Neural crest cell (in vitro differentiated cells): ENCODE measurements around the gene NOTUM. TPM values are rescaled to one million over a fixed set of nuclear protein-coding genes. Genes with fewer than 3 reads are reported as not detected.

Experiments used
- DNase-seq: peaks from one replicate; pipeline ENCODE4 v3.0.0; 2021; ENCODE audit warnings: low read depth, mixed read lengths, low spot score
- H3K27ac Mint-ChIP-seq: one replicate; pipeline ENCODE4 v1.8.0; 2021; ENCODE audit warnings: mild to moderate bottlenecking, mixed read lengths; ENCODE audit not compliant: unreplicated experiment
- H3K27me3 Mint-ChIP-seq: 2 replicates; pipeline ENCODE4 v1.8.0; 2021; ENCODE audit warnings: low read depth, mild to moderate bottlenecking, mixed read lengths
- H3K36me3 Mint-ChIP-seq: 2 replicates; pipeline ENCODE4 v1.8.0; 2021; ENCODE audit warnings: low read depth, mild to moderate bottlenecking, mixed read lengths
- H3K4me1 Mint-ChIP-seq: 2 replicates; pipeline ENCODE4 v1.8.0; 2021; ENCODE audit warnings: mixed read lengths
- H3K4me3 Mint-ChIP-seq: one replicate; pipeline ENCODE4 v1.8.0; 2021; ENCODE audit warnings: mild to moderate bottlenecking, mixed read lengths
- H3K9me3 Mint-ChIP-seq: 2 replicates; pipeline ENCODE4 v1.8.0; 2021; ENCODE audit warnings: mixed read lengths
- CTCF ChIP-seq: fragments of 200-600 bp; sonication (generic); conservative IDR thresholded peaks from 2 replicates; pipeline ENCODE4 v1.5.0; 2021; ENCODE audit warnings: antibody characterized with exemption, mild to moderate bottlenecking
- total RNA-seq: library from RNA; stranded (reverse); gene quantifications from 2 replicates; pipeline ENCODE4 v1.2.1, GENCODE V29; 2021

NOTUM gene
- total RNA-seq, 1 donor from 2014 or later = 6.3 TPM

DNA sequence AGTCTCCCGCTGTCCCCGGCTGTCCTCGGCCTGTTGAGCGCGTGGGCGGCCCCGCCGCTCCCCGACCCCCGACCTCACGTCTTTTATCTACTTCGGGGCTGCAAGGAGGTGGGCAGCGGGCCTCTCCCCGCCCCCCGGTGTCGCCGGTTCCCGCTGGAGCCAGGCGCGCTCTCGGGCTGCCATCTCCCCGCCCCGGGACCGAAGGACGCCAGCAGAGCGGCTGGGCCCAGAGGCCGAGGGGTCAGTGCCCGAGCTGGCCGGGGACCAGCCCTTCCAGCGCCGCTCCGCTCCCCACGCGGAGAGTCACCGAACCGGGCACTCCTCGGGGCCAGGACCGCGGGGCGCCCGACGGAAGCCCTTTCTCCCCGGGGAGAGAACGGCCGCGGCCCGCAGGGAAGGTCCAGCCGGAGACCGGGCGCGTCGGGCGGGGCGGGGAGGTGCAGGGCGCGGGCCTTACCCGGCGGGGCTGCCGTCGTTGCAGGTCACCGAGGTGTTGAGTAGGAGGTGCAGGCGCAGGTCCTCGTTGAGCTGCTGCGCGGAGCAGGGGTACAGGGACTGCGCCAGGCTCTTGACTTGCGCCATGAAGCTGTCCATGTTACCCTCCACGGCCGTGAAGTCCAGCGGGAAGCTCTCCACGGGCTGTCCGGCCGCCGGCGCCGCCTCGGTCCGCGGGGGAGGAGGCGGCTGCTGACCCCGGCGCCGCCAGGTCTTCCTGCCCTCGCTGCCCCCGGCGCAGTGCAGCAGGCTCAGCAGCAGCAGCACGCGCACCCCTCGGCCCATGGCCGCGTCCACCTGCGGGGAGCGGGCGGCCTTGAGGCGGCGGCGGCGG, 643 bp downstream of the NOTUM start:
- DNase-seq = no peak
- Mint-ChIP-seq H3K9me3 (no peaks in the 10 kb centered on the region), H3K27ac (no peak overlapping the region), H3K36me3 (no peaks in the 10 kb centered on the region), H3K27me3 (peaks cover 54% of the 10 kb centered on the region), H3K4me3 (no peak overlapping the region), H3K4me1 (peaks cover 17% of the 10 kb centered on the region)
- TF ChIP-seq CTCF = no peak

GRCh38 chr17:81959362-81960129, 1.4 kb downstream of the NOTUM start:
- Mint-ChIP-seq H3K36me3 (no peaks in the 10 kb centered on the region), H3K4me3 (no peak overlapping the region), H3K27me3 (peaks cover 49% of the 10 kb centered on the region), H3K27ac (no peak overlapping the region), H3K9me3 (no peaks in the 10 kb centered on the region), H3K4me1 (peaks cover 11% of the 10 kb centered on the region)
- peak; percentile 59 for DNase-seq
- peak; percentile 68 for TF ChIP-seq CTCF

- Mint-ChIP-seq H3K27me3 (peaks cover 41% of the 10 kb centered on the region), H3K9me3 (no peaks in the 10 kb centered on the region), H3K36me3 (no peaks in the 10 kb centered on the region), H3K27ac (no peak overlapping the region), H3K4me3 (peak overlapping the region; percentile 70), H3K4me1 (peaks cover 8% of the 10 kb centered on the region)
- no peak for DNase-seq
- TF ChIP-seq CTCF = no peak
These were observed 2.2 kb downstream of the NOTUM start for GRCh38 chr17:81958633-81959342.

DNA sequence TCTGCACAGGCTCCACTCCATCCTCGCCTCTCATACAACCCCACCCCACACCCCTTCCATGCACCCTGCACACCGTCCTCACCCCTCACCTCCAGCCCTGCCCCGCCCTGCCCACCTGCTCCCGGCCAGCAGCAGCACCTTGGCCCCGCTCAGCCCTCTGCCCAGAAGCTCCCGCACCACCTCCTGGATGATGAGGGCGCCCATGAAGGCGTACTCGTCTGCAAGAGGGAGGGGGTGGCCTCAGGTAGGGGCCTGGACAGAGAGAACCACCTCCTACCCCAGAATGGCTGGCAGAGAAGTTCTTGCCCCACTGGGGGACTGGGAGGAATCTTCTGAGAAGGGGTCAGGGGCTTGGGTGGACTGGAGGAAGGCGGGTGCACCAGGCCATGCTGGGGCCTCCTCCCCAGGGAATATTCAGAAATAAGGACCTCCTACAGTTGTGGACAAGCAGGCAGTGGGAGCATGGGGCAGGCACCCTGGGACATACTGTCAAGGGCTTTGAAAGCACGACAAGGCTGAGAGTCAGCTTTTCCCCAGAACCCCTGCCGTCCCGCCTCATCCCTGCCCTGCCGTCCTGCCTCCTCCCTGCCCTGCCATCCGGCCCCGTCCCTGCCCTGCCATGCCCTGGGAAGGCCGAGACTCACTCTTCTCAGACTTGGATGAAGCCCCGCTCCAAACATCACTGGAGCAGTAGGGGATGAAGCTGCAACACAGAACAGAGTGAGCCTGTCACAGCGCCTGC, 3.1 kb downstream of the NOTUM start:
- peak overlapping the region; percentile 70 for H3K4me3 Mint-ChIP-seq
- DNase-seq = no peak
- no peak for TF ChIP-seq CTCF
- H3K4me1 Mint-ChIP-seq = peaks cover 8% of the 10 kb centered on the region
- H3K9me3 Mint-ChIP-seq = no peaks in the 10 kb centered on the region
- H3K36me3 Mint-ChIP-seq = no peaks in the 10 kb centered on the region
- H3K27ac Mint-ChIP-seq = no peak overlapping the region
- peaks cover 32% of the 10 kb centered on the region for H3K27me3 Mint-ChIP-seq
